Stimulated activated CD4-positive, alpha-beta T cell treated with anti-CD3 and anti-CD28 coated beads, Interleukin-12 subunit alpha, Interleukin-12 subunit beta, amount 100 ng/mL, for 48 hours (primary cell): ENCODE data around the gene SNHG17.

ENCODE experiments used
- DNase-seq, 3 donors: peaks; one replicate each; pipeline ENCODE4 v3.0.0-alpha.2; 2020; ENCODE audit warnings: low read depth in 2 of 3, low spot score in 1 of 3

SNHG17 gene

GRCh38 chr20:38377039-38377685 is 58.0 kb downstream of the SNHG17 start:
- DNase-seq = no peak

GRCh38 chr20:38373898-38374297 is 61.2 kb downstream of the SNHG17 start:
- DNase-seq = no peak

GRCh38 chr20:38373231-38373867 is 61.8 kb downstream of the SNHG17 start:
- no peak for DNase-seq

GRCh38 chr20:38372806-38373205 is 62.3 kb downstream of the SNHG17 start:
- DNase-seq = no peak
